Right lobe of liver (tissue), 4 donors: ENCODE data around the gene TAB3.

ENCODE experiments used
- CTCF ChIP-seq, 4 donors: fragments of 200-600 bp in 3 of 4; fragments of 450-650 bp in 1 of 4; IDR thresholded peaks; one replicate each; pipeline versions ENCODE4 v1.5.1 to v1.8.0; 2016 to 2022; ENCODE audit warnings: antibody characterized with exemption in 4 of 4, mild to moderate bottlenecking in 2 of 4
- POLR2A ChIP-seq: fragments of 450-650 bp; IDR thresholded peaks from one replicate; pipeline ENCODE4 v1.6.1; 2017; ENCODE audit warnings: antibody characterized with exemption, mild to moderate bottlenecking
- donor health status: DM: no; HTN: no; CAD: no.
- donor health status: DM: no; HTN: no; CAD: no.
- donor health status: DM: no; HTN: yes; CAD: no.

GRCh38 chrX:30833896-30834295, 55.2 kb downstream of the TAB3 start:
- no peak for TF ChIP-seq CTCF (IDR thresholded peaks at IDR 0.05)
- no peak for TF ChIP-seq POLR2A
